ENCODE results near the gene GALNT10. TPM values are rescaled to one million over a fixed set of nuclear protein-coding genes. Genes with fewer than 3 reads are reported as not detected.

GALNT10 gene
- total RNA-seq, 1 experiment from 2014 or later = 23.4 TPM

GRCh38 chr5:154236011-154236410 is 45.5 kb downstream of the GALNT10 start:
- H3K9me3 ChIP-seq = no peaks in the 10 kb centered on the region
- no peak for TF ChIP-seq CTCF (IDR thresholded peaks at IDR 0.05; ENCODE audit: insufficient read depth in 1 of 2, low read depth in 1 of 2, low read length in 1 of 2, severe bottlenecking in 1 of 2, unreplicated experiment in 1 of 2)
- no peaks in the 10 kb centered on the region for H3K9me3 Mint-ChIP-seq (ENCODE audit: unreplicated experiment)
- H3K4me3 Mint-ChIP-seq (ENCODE audit: unreplicated experiment) = no peak overlapping the region
- H3K27me3 Mint-ChIP-seq (ENCODE audit: insufficient read depth, unreplicated experiment) = no peaks in the 10 kb centered on the region
- no peaks in the 10 kb centered on the region for H3K27me3 ChIP-seq (replicated peaks; ENCODE audit: control insufficient read depth, insufficient read depth, low read length)
- intact Hi-C loops (cut with micrococcal nuclease; ENCODE audit: unreplicated experiment) = no loop called here
- POLR2A ChIA-PET = no interaction called here
- no peaks in the 10 kb centered on the region for H3K36me3 ChIP-seq (ENCODE audit: control insufficient read depth, insufficient read depth, low read length)
- no peak overlapping the region for H3K27ac Mint-ChIP-seq (ENCODE audit: unreplicated experiment)
- CTCF ChIA-PET = no interaction called here
- BruUV-seq (replicated peaks) = no TSS peak
- DNase-seq = no peak
- no peak overlapping the region for H3K4me3 ChIP-seq (ENCODE audit: low read depth, low read length)
- H3K4me1 ChIP-seq = 0 out of 2 replicates have a peak, but pooled peaks cover 4% of the 10 kb centered on the region
- H3K4me1 Mint-ChIP-seq (ENCODE audit: low read depth, unreplicated experiment) = peaks cover 6% of the 10 kb centered on the region
- H3K36me3 Mint-ChIP-seq (ENCODE audit: insufficient read depth, unreplicated experiment) = no peaks in the 10 kb centered on the region

GRCh38 chr5:154236536-154237375 is 46.2 kb downstream of the GALNT10 start:
- no peak for DNase-seq
- no peaks in the 10 kb centered on the region for H3K27me3 ChIP-seq (replicated peaks; ENCODE audit: control insufficient read depth, insufficient read depth, low read length)
- H3K36me3 ChIP-seq (ENCODE audit: control insufficient read depth, insufficient read depth, low read length) = no peaks in the 10 kb centered on the region
- no peak overlapping the region for H3K27ac Mint-ChIP-seq (ENCODE audit: unreplicated experiment)
- 0 out of 2 replicates have a peak, but pooled peaks cover 5% of the 10 kb centered on the region for H3K4me1 ChIP-seq
- no peak overlapping the region for H3K4me3 ChIP-seq (ENCODE audit: low read depth, low read length)
- H3K4me1 Mint-ChIP-seq (ENCODE audit: low read depth, unreplicated experiment) = peaks cover 7% of the 10 kb centered on the region
- BruUV-seq (replicated peaks) = no TSS peak
- no peaks in the 10 kb centered on the region for H3K9me3 ChIP-seq
- ChIA-PET POLR2A (no interaction called here), CTCF (no interaction called here)
- no peaks in the 10 kb centered on the region for H3K27me3 Mint-ChIP-seq (ENCODE audit: insufficient read depth, unreplicated experiment)
- H3K36me3 Mint-ChIP-seq (ENCODE audit: insufficient read depth, unreplicated experiment) = no peaks in the 10 kb centered on the region
- intact Hi-C loops (cut with micrococcal nuclease; ENCODE audit: unreplicated experiment) = no loop called here
- TF ChIP-seq CTCF (IDR thresholded peaks at IDR 0.05; ENCODE audit: insufficient read depth in 1 of 2, low read depth in 1 of 2, low read length in 1 of 2, severe bottlenecking in 1 of 2, unreplicated experiment in 1 of 2) = no peak
- H3K4me3 Mint-ChIP-seq (ENCODE audit: unreplicated experiment) = no peak overlapping the region
- H3K9me3 Mint-ChIP-seq (ENCODE audit: unreplicated experiment) = no peaks in the 10 kb centered on the region

GRCh38 chr5:154237376-154237743 is 46.8 kb downstream of the GALNT10 start:
- no peak for TF ChIP-seq CTCF (IDR thresholded peaks at IDR 0.05; ENCODE audit: insufficient read depth in 1 of 2, low read depth in 1 of 2, low read length in 1 of 2, severe bottlenecking in 1 of 2, unreplicated experiment in 1 of 2)
- no peak overlapping the region for H3K27ac Mint-ChIP-seq (ENCODE audit: unreplicated experiment)
- H3K27me3 Mint-ChIP-seq (ENCODE audit: insufficient read depth, unreplicated experiment) = no peaks in the 10 kb centered on the region
- peaks cover 7% of the 10 kb centered on the region for H3K4me1 Mint-ChIP-seq (ENCODE audit: low read depth, unreplicated experiment)
- intact Hi-C loops (cut with micrococcal nuclease; ENCODE audit: unreplicated experiment) = no loop called here
- no TSS peak for BruUV-seq (replicated peaks)
- no peaks in the 10 kb centered on the region for H3K36me3 Mint-ChIP-seq (ENCODE audit: insufficient read depth, unreplicated experiment)
- H3K4me3 Mint-ChIP-seq (ENCODE audit: unreplicated experiment) = no peak overlapping the region
- CTCF ChIA-PET = no interaction called here
- Histone ChIP-seq H3K4me1 (0 out of 2 replicates have a peak, but pooled peaks cover 5% of the 10 kb centered on the region), H3K9me3 (no peaks in the 10 kb centered on the region), H3K4me3 (ENCODE audit: low read depth, low read length) (no peak overlapping the region), H3K27me3 (replicated peaks; ENCODE audit: control insufficient read depth, insufficient read depth, low read length) (no peaks in the 10 kb centered on the region), H3K36me3 (ENCODE audit: control insufficient read depth, insufficient read depth, low read length) (no peaks in the 10 kb centered on the region)
- POLR2A ChIA-PET = no interaction called here
- DNase-seq = no peak
- no peaks in the 10 kb centered on the region for H3K9me3 Mint-ChIP-seq (ENCODE audit: unreplicated experiment)
